Ovary (tissue), 3 donors: Measurements from ENCODE around the gene KAT6B.

Experiments used
- EP300 ChIP-seq: sonication (generic); formaldehyde crosslinking; IDR thresholded peaks from one replicate; pipeline ENCODE4 v1.6.1; 2017; ENCODE audit warnings: antibody characterized with exemption
- POLR2A ChIP-seq: fragments of 450-650 bp; IDR thresholded peaks from one replicate; pipeline ENCODE4 v1.6.1; 2017; ENCODE audit warnings: antibody characterized with exemption, mild to moderate bottlenecking, moderate library complexity
- TF ChIP-seq, protein P1 (sequence below), 3 donors: fragments of 450-650 bp in 2 of 3; fragments of 200-600 bp in 1 of 3; IDR thresholded peaks; one replicate each; pipeline versions ENCODE4 v1.5.1 to v1.8.0; 2016 to 2022; ENCODE audit warnings: antibody characterized with exemption in 3 of 3, mild to moderate bottlenecking in 1 of 3
- donor health status: DM: no; HTN: no; CAD: no.

DNA sequence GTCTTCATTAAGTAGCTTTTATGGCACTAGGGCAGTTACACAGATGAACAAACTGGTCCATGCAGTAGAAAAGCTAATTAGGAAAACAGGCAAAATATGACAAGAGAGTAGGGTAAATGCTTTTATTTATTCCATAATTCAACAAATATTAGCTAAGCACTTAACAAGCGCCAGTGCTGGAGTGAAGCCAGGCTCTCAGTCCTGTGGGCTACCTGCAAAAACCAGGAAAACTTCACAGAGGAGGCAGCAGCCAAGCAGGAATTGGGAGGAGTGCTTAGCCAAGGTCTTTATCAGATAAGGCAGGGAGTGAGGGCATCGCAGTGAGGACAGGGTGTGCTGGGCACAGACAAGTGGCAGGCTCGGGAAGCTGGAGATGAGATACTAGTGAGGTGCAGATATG lies 4.9 kb upstream of the KAT6B start:
- TF ChIP-seq, protein P1, sequence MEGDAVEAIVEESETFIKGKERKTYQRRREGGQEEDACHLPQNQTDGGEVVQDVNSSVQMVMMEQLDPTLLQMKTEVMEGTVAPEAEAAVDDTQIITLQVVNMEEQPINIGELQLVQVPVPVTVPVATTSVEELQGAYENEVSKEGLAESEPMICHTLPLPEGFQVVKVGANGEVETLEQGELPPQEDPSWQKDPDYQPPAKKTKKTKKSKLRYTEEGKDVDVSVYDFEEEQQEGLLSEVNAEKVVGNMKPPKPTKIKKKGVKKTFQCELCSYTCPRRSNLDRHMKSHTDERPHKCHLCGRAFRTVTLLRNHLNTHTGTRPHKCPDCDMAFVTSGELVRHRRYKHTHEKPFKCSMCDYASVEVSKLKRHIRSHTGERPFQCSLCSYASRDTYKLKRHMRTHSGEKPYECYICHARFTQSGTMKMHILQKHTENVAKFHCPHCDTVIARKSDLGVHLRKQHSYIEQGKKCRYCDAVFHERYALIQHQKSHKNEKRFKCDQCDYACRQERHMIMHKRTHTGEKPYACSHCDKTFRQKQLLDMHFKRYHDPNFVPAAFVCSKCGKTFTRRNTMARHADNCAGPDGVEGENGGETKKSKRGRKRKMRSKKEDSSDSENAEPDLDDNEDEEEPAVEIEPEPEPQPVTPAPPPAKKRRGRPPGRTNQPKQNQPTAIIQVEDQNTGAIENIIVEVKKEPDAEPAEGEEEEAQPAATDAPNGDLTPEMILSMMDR (IDR thresholded peaks at IDR 0.05): no peak
- TF ChIP-seq POLR2A (no peak), EP300 (no peak)
